Erythroblast (primary cell): ENCODE data around the gene CEACAM5.

Experiments
- GATA1 ChIP-seq: IDR thresholded peaks from 2 replicates; pipeline ENCODE4 v1.6.1; 2011; ENCODE audit warnings: low read depth, mild to moderate bottlenecking, control low read depth, low read length, moderate library complexity
- POLR2A ChIP-seq: IDR thresholded peaks from 2 replicates; pipeline ENCODE4 v1.6.1; 2011; ENCODE audit warnings: mild to moderate bottlenecking, low read length

GRCh38 chr19:41748012-41748411 lies 39.6 kb downstream of the CEACAM5 start:
- no peak for TF ChIP-seq POLR2A
- no peak for TF ChIP-seq GATA1
